Measurements from ENCODE around the gene FGD5. TPM values are rescaled to one million over a fixed set of nuclear protein-coding genes. Genes with fewer than 3 reads are reported as not detected.

The FGD5 gene, protein sequence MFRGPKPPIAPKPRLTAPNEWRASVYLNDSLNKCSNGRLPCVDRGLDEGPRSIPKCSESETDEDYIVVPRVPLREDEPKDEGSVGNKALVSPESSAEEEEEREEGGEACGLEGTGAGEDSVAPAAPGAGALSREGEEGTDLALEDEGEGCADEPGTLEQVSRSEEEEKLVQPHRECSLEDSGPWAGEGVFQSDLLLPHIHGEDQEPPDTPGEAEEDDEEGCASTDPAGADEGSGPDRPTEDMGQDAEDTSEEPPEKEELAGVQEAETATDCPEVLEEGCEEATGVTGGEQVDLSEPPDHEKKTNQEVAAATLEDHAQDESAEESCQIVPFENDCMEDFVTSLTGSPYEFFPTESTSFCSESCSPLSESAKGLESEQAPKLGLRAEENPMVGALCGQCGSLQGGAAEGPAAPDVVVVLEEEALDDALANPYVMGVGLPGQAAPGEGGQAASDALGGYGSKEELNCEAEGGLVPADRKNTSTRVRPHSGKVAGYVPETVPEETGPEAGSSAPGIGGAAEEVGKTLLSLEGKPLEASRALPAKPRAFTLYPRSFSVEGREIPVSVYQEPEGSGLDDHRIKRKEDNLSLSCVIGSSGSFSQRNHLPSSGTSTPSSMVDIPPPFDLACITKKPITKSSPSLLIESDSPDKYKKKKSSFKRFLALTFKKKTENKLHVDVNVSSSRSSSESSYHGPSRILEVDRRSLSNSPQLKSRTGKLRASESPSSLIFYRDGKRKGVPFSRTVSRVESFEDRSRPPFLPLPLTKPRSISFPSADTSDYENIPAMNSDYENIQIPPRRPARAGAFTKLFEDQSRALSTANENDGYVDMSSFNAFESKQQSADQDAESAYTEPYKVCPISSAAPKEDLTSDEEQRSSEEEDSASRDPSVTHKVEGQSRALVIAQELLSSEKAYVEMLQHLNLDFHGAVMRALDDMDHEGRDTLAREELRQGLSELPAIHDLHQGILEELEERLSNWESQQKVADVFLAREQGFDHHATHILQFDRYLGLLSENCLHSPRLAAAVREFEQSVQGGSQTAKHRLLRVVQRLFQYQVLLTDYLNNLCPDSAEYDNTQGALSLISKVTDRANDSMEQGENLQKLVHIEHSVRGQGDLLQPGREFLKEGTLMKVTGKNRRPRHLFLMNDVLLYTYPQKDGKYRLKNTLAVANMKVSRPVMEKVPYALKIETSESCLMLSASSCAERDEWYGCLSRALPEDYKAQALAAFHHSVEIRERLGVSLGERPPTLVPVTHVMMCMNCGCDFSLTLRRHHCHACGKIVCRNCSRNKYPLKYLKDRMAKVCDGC (N-terminal part only)
- 0.02 TPM for total RNA-seq (2013)
- polyA plus RNA-seq = under 1 TPM in 1 of 3 donors, not detected in 2; 0.03 TPM
- polyA minus RNA-seq = 0.14 TPM in 1 of 2 replicates, not detected in the other
- total RNA-seq = 0 to 1.6 (median 0.13) reads per million in 11 experiments

DNA sequence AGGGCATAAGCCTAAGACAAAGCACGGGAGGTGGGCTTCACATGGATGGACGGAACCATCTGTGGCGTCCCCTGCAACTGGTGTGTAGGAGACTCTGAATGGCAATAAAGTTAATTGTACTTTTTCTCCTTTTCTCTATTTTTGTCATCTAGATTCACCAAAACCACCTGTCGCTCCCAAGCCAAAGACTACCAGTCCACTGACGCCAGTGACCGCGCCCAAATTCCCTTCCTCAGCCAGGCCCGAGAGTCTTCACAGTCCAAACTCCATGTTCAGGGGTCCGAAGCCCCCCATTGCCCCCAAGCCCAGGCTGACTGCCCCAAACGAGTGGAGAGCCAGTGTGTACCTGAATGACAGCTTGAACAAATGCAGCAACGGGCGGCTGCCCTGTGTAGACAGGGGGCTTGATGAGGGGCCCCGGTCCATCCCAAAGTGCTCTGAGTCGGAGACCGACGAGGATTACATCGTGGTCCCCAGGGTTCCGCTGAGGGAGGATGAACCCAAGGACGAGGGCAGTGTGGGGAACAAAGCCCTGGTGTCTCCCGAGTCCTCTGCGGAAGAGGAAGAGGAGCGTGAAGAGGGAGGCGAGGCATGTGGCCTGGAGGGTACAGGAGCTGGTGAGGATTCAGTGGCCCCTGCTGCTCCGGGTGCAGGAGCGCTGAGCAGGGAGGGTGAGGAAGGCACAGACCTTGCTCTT is at the start of gene FGD5:
FGD5 (plus strand) TSS at position 159 of the 697 bp plus-strand sequence; CDS start at position 269, 110 bp downstream.
- Histone ChIP-seq H3K4me3 (replicated peaks in 1 of 3; ENCODE audit: low read depth in 2 of 3, low read length in 3 of 3) (no peak within 1 kb of the TSS), H3K4me1 (ENCODE audit: control insufficient read depth in 1 of 2, insufficient read depth in 2 of 2, low read length in 2 of 2) (peaks cover 14 to 16% of the 10 kb centered on the region in 2 donors), H3K36me3 (replicated peaks in 1 of 2; ENCODE audit: control insufficient read depth in 1 of 2, insufficient read depth in 2 of 2, low read length in 2 of 2) (no peaks in the 10 kb centered on the region), H3K27ac (ENCODE audit: low read depth in 1 of 2, low read length in 2 of 2) (no peak within 1 kb of the TSS), H3K9ac (ENCODE audit: insufficient read depth, low read length, poor library complexity, severe bottlenecking) (no peak within 1 kb of the TSS), H3K9me3 (replicated peaks in 1 of 2; ENCODE audit: control insufficient read depth in 1 of 2, insufficient read depth in 1 of 2, low read length in 2 of 2) (no peaks in the 10 kb centered on the region), H3K4me2 (replicated peaks; ENCODE audit: extremely low read depth, low read length, poor library complexity, severe bottlenecking) (no peak within 1 kb of the TSS), H3K27me3 (ENCODE audit: control insufficient read depth in 2 of 2, insufficient read depth in 2 of 2, low read length in 2 of 2) (peaks cover 2 to 4% of the 10 kb centered on the region in 2 donors), H2AFZ (ENCODE audit: insufficient read depth, low read depth, low read length, poor library complexity, severe bottlenecking) (no peak within 1 kb of the TSS), H4K20me1 (ENCODE audit: insufficient read depth, low read length) (no peaks in the 10 kb centered on the region), H3K79me2 (ENCODE audit: insufficient read depth, low read length) (no peaks in the 10 kb centered on the region)
- H3K27ac Mint-ChIP-seq = peak within 1 kb of the TSS in 1 of 7 donors; percentile 71
- peaks cover 14% of the 10 kb centered on the region for H3K4me1 Mint-ChIP-seq
- intact Hi-C loops (cut with micrococcal nuclease) = no loop called here
- TF ChIP-seq, protein P1, sequence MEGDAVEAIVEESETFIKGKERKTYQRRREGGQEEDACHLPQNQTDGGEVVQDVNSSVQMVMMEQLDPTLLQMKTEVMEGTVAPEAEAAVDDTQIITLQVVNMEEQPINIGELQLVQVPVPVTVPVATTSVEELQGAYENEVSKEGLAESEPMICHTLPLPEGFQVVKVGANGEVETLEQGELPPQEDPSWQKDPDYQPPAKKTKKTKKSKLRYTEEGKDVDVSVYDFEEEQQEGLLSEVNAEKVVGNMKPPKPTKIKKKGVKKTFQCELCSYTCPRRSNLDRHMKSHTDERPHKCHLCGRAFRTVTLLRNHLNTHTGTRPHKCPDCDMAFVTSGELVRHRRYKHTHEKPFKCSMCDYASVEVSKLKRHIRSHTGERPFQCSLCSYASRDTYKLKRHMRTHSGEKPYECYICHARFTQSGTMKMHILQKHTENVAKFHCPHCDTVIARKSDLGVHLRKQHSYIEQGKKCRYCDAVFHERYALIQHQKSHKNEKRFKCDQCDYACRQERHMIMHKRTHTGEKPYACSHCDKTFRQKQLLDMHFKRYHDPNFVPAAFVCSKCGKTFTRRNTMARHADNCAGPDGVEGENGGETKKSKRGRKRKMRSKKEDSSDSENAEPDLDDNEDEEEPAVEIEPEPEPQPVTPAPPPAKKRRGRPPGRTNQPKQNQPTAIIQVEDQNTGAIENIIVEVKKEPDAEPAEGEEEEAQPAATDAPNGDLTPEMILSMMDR (IDR thresholded peaks at IDR 0.05) = no peak
- H3K9me3 Mint-ChIP-seq = no peaks in the 10 kb centered on the region
- H3K27me3 Mint-ChIP-seq (ENCODE audit: low read depth in 3 of 3) = peaks cover 7 to 24% (median 12%) of the 10 kb centered on the region in 3 donors
- DNase-seq = no peak
- WGBS (ENCODE audit: insufficient coverage) = 89% methylated on average over 18 of the region's 25 CpGs
- no peak within 1 kb of the TSS for H3K4me3 Mint-ChIP-seq
- H3K36me3 Mint-ChIP-seq = no peaks in the 10 kb centered on the region
